H1 (cell line): ENCODE results near the gene NELL1. TPM values are rescaled to one million over a fixed set of nuclear protein-coding genes. Genes with fewer than 3 reads are reported as not detected.

ENCODE experiments used
- CTCF ChIA-PET: fragments of 300-600 bp; sonication (Branson Sonifier 250); formaldehyde crosslinking; loops from one replicate; lab custom pipeline; 2021; ENCODE audit not compliant: partially characterized antibody; lab: Charles Lee
- POLR2A ChIA-PET: fragments of 300-600 bp; sonication (Branson Sonifier 250); formaldehyde crosslinking; loops from one replicate; lab custom pipeline; 2021; ENCODE audit warnings: inconsistent platforms; ENCODE audit not compliant: partially characterized antibody; lab: Charles Lee
- DNase-seq, 2 experiments: peaks; one replicate each; pipeline versions ENCODE4 v3.0.0 to v3.0.0-alpha.2; 2010 to 2022; ENCODE audit warnings: low spot score in 2 of 2, low read depth in 1 of 2, mixed read lengths in 1 of 2
- FAIRE-seq: peaks from 2 replicates; lab custom pipeline; 2011; peaks lifted over from hg19 to GRCh38; lab: Jason Lieb, UNC
- H2AFZ ChIP-seq: 2 replicates; pipeline ENCODE4 v1.8.1; 2012; ENCODE audit warnings: low read length, inconsistent platforms
- H2AK5ac ChIP-seq: 2 replicates; pipeline ENCODE4 v1.6.1; 2013; ENCODE audit warnings: low read depth, low read length
- H2BK120ac ChIP-seq: replicated peaks from 2 replicates; pipeline ENCODE3; 2013; ENCODE audit warnings: low read depth, low read length, inconsistent platforms
- H2BK12ac ChIP-seq: 2 replicates; pipeline ENCODE4 v1.6.1; 2013; ENCODE audit warnings: low read depth, low read length
- H2BK15ac ChIP-seq: 2 replicates; pipeline ENCODE4 v1.6.1; 2013; ENCODE audit warnings: low read length
- H2BK20ac ChIP-seq: 2 replicates; pipeline ENCODE4 v1.6.1; 2013; ENCODE audit warnings: low read length
- H2BK5ac ChIP-seq: 2 replicates; pipeline ENCODE4 v1.6.1; 2013; ENCODE audit warnings: low read depth, low read length
- H3K14ac ChIP-seq: 2 replicates; pipeline ENCODE4 v1.6.1; 2013; ENCODE audit warnings: inconsistent platforms; ENCODE audit not compliant: insufficient read length
- H3K18ac ChIP-seq: 2 replicates; pipeline ENCODE4 v1.6.1; 2013; ENCODE audit warnings: low read length; ENCODE audit errors: extremely low read depth
- H3K23ac ChIP-seq: 2 replicates; pipeline ENCODE4 v1.6.1; 2013; ENCODE audit warnings: inconsistent platforms; ENCODE audit not compliant: insufficient read length
- H3K23me2 ChIP-seq: 2 replicates; pipeline ENCODE4 v1.6.1; 2013; ENCODE audit warnings: low read depth, low read length
- H3K27ac ChIP-seq: 2 replicates; pipeline ENCODE4 v1.6.1; 2011; ENCODE audit warnings: low read depth, low read length, inconsistent platforms
- H3K27me3 ChIP-seq, 4 experiments: replicated peaks in 1 of 4; 1 replicate in 1 of 4; 2 replicates in 3 of 4; pipeline versions ENCODE4 v1.6.1 to v1.8.1; 2011 to 2013; ENCODE audit warnings: low read length in 3 of 4, mild to moderate bottlenecking in 3 of 4, inconsistent platforms in 2 of 4, mixed read lengths in 2 of 4, moderate library complexity in 1 of 4; ENCODE audit not compliant: control insufficient read depth in 3 of 4, insufficient read depth in 3 of 4; ENCODE audit errors: extremely low read depth in 1 of 4
- H3K36me3 ChIP-seq, 4 experiments: 2 replicates each; pipeline versions ENCODE4 v1.6.1 to v1.8.1; 2011 to 2013; ENCODE audit warnings: mild to moderate bottlenecking in 4 of 4, low read length in 3 of 4, moderate library complexity in 2 of 4, control low read depth in 1 of 4, inconsistent platforms in 1 of 4; ENCODE audit not compliant: insufficient read depth in 4 of 4, control insufficient read depth in 2 of 4
- H3K4ac ChIP-seq: replicated peaks from 2 replicates; pipeline ENCODE3; 2013; ENCODE audit warnings: low read length, low read depth, mixed read lengths, inconsistent platforms; ENCODE audit not compliant: insufficient read length
- H3K4me1 ChIP-seq, 4 experiments: replicated peaks in 1 of 4; 1 replicate in 1 of 4; 2 replicates in 3 of 4; pipeline versions ENCODE4 v1.6.1 to v1.8.1; 2011 to 2013; ENCODE audit warnings: low read length in 3 of 4, inconsistent platforms in 2 of 4, mixed read lengths in 1 of 4; ENCODE audit not compliant: insufficient read depth in 4 of 4, control insufficient read depth in 3 of 4
- H3K4me2 ChIP-seq, 2 experiments: 2 replicates each; pipeline versions ENCODE4 v1.6.1 to v1.8.1; 2011 to 2013; ENCODE audit warnings: low read depth in 2 of 2, low read length in 2 of 2, control low read depth in 1 of 2, inconsistent platforms in 1 of 2, mild to moderate bottlenecking in 1 of 2; ENCODE audit not compliant: insufficient read depth in 1 of 2
- H3K4me3 ChIP-seq, 4 experiments: fragments of 200-600, 300-600 bp in 1 of 4; sonication (generic), shearing (Covaris generic), sonication (Bioruptor Twin) in 1 of 4; 2 replicates each; pipeline versions ENCODE4 v1.5.1 to v1.8.1; 2011 to 2016; ENCODE audit warnings: low read length in 4 of 4, low read depth in 3 of 4, control low read depth in 2 of 4, inconsistent platforms in 2 of 4, mild to moderate bottlenecking in 2 of 4, mixed read lengths in 1 of 4, moderate library complexity in 1 of 4; ENCODE audit not compliant: insufficient read depth in 2 of 4; ENCODE audit errors: extremely low read depth in 1 of 4
- H3K56ac ChIP-seq: replicated peaks from 2 replicates; pipeline ENCODE3; 2013; ENCODE audit warnings: low read depth, mild to moderate bottlenecking, mixed read lengths, low read length, inconsistent platforms; ENCODE audit not compliant: insufficient read length
- H3K79me1 ChIP-seq: 2 replicates; pipeline ENCODE4 v1.6.1; 2013; ENCODE audit warnings: low read depth, low read length, control low read depth
- H3K79me2 ChIP-seq, 2 experiments: 2 replicates each; pipeline versions ENCODE4 v1.6.1 to v1.8.1; 2012 to 2013; ENCODE audit warnings: low read length in 2 of 2, mild to moderate bottlenecking in 2 of 2, inconsistent platforms in 1 of 2; ENCODE audit not compliant: insufficient read depth in 2 of 2, control insufficient read depth in 1 of 2
- H3K9ac ChIP-seq, 4 experiments: replicated peaks in 1 of 4; 1 replicate in 1 of 4; 2 replicates in 3 of 4; pipeline versions ENCODE4 v1.6.1 to v1.8.1; 2011 to 2013; ENCODE audit warnings: low read depth in 3 of 4, low read length in 3 of 4, control low read depth in 2 of 4, mild to moderate bottlenecking in 2 of 4, moderate library complexity in 2 of 4, inconsistent platforms in 1 of 4; ENCODE audit errors: extremely low read depth in 1 of 4
- H3K9me3 ChIP-seq, 2 experiments: 2 replicates each; pipeline versions ENCODE4 v1.6.1 to v1.8.1; 2012 to 2013; ENCODE audit warnings: mild to moderate bottlenecking in 2 of 2, moderate library complexity in 2 of 2, control low read depth in 1 of 2, inconsistent platforms in 1 of 2, low read depth in 1 of 2, low read length in 1 of 2, mixed read lengths in 1 of 2; ENCODE audit not compliant: insufficient read depth in 2 of 2
- H4K20me1 ChIP-seq, 2 experiments: replicated peaks in 1 of 2; 2 replicates each; pipeline versions ENCODE3 to v1.8.1; 2011 to 2013; ENCODE audit warnings: inconsistent platforms in 2 of 2, low read length in 2 of 2, mild to moderate bottlenecking in 1 of 2; ENCODE audit not compliant: insufficient read depth in 2 of 2, control insufficient read depth in 1 of 2
- H4K5ac ChIP-seq: 2 replicates; pipeline ENCODE4 v1.6.1; 2013; ENCODE audit warnings: low read length, low read depth, mixed read lengths, inconsistent platforms; ENCODE audit not compliant: insufficient read length
- H4K8ac ChIP-seq: 2 replicates; pipeline ENCODE4 v1.8.0; 2013; ENCODE audit warnings: mild to moderate bottlenecking, moderate library complexity, low read length, inconsistent platforms; ENCODE audit not compliant: insufficient read depth; ENCODE audit errors: extremely low read depth
- H4K91ac ChIP-seq: replicated peaks from 2 replicates; pipeline ENCODE3; 2013; ENCODE audit warnings: low read length, mixed read lengths, inconsistent platforms; ENCODE audit not compliant: insufficient read length
- CTBP2 ChIP-seq: IDR thresholded peaks from 2 replicates; pipeline ENCODE4 v1.7.0; 2011; ENCODE audit warnings: borderline replicate concordance, mild to moderate bottlenecking, moderate library complexity, mixed read lengths, low read length; ENCODE audit not compliant: insufficient read depth, insufficient read length
- EZH2 ChIP-seq: fragments of 200-600 bp; sonication (generic); IDR thresholded peaks from 2 replicates; pipeline ENCODE4 v1.7.1; 2012; ENCODE audit warnings: low read depth, mild to moderate bottlenecking, moderate library complexity, low read length, inconsistent platforms; ENCODE audit not compliant: severe bottlenecking
- JUN ChIP-seq: IDR thresholded peaks from 2 replicates; pipeline ENCODE4 v1.6.1; 2011; ENCODE audit warnings: low read depth, mild to moderate bottlenecking, improper control_type of control experiment, low read length
- POLR2A ChIP-seq, 2 experiments: IDR thresholded peaks; 1 replicate in 1 of 2; 2 replicates in 1 of 2; pipeline ENCODE4 v1.6.1; 2011; ENCODE audit warnings: low read depth in 2 of 2, low read length in 2 of 2, mild to moderate bottlenecking in 2 of 2; ENCODE audit errors: control extremely low read depth in 1 of 2
- RFX5 ChIP-seq: IDR thresholded peaks from 2 replicates; pipeline ENCODE4 v1.6.1; 2011; ENCODE audit warnings: low read depth, low read length, improper control_type of control experiment, borderline replicate concordance
- SP2 ChIP-seq: IDR thresholded peaks from 2 replicates; pipeline ENCODE4 v1.6.1; 2012; ENCODE audit warnings: mild to moderate bottlenecking, low read length, inconsistent platforms
- TEAD4 ChIP-seq: IDR thresholded peaks from 2 replicates; pipeline ENCODE4 v1.6.1; 2012; ENCODE audit warnings: low read depth, low read length, inconsistent platforms, mixed read lengths
- WGBS, 2 experiments: shearing (Covaris generic) in 1 of 2; methylation state at CpG; one replicate each; pipeline versions ENCODE4 v1.1.6 to v1.1.7; 2013 to 2015; ENCODE audit warnings: low lambda C conversion rate in 2 of 2, mixed read lengths in 2 of 2, inconsistent platforms in 1 of 2, low coverage in 1 of 2, missing lambda C conversion rate in 1 of 2; ENCODE audit not compliant: insufficient replicate concordance in 2 of 2, insufficient coverage in 1 of 2, insufficient read length in 1 of 2; ENCODE audit errors: extremely low coverage in 1 of 2, missing lambda C conversion rate in 1 of 2; 5-methylcytosine and 5-hydroxymethylcytosine counted together
- polyA plus RNA-seq, 7 experiments: library from polyadenylated mRNA; depleted of rRNA in 3 of 7; stranded (reverse) in 5 of 7; unstranded in 2 of 7; fragments of >200 nt in 5 of 7; fragments of 200-250 nt in 2 of 7; gene quantifications; 1 replicate in 5 of 7; 2 replicates in 1 of 7; 4 replicates in 1 of 7; pipeline versions ENCODE4 v1.2.1 to v1.2.3, GENCODE V29; 2011 to 2013; ENCODE audit warnings: missing spikeins in 2 of 7, mixed read lengths in 2 of 7
- total RNA-seq: library from RNA; stranded (reverse); fragmentation: NEBNext Ultra II Directional; extraction: Animal tissue kit (Norgen Biotek cat#: 25700); gene quantifications from 2 replicates; pipeline ENCODE4 v1.2.1, GENCODE V29; 2021
- TF ChIP-seq, protein P1 (sequence below): IDR thresholded peaks from 2 replicates; pipeline ENCODE4 v1.6.1; 2011; ENCODE audit warnings: low read length, improper control_type of control experiment
- TF ChIP-seq, protein P2 (sequence below): IDR thresholded peaks from 2 replicates; pipeline ENCODE4 v1.6.1; 2012; ENCODE audit warnings: inconsistent platforms

NELL1 gene
- total and polyA plus RNA-seq, 2 of the 8 experiments (the other 6 are each of a cell fraction or from before 2014, with no cell fraction given), result 0.21 TPM; not detected in 1

DNA sequence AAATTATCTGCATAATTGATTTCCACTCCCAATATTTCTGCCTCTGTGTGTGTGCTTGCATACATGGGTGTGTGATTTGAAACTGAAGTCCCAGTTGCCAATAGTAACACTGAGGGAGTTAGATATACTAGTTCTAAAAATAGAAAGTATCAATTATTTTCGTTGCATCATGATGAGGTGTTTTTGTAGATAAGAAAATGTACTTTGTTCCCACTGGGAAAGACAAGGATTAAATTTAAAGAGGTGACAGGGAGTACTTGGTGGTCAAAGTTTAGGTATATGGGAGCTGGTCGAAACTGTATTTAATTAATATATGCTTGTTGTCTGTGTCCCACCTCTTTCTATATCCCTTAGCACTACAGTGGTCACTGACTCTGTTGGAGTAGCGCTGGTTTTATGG lies 444.5 kb downstream of the NELL1 start:
- H4K91ac ChIP-seq, result no peak overlapping the region
- no peak overlapping the region for H4K5ac ChIP-seq
- H3K56ac ChIP-seq, result no peak overlapping the region
- no peak overlapping the region for H2BK120ac ChIP-seq
- H3K4ac ChIP-seq, result no peak overlapping the region
- no peaks in the 10 kb centered on the region for H3K23me2 ChIP-seq
- H2BK15ac ChIP-seq, result no peak overlapping the region
- H2AFZ ChIP-seq, result no peak overlapping the region
- 88% methylated on average over 3 of the region's 3 CpGs; no CpG with 5 or more reads in 1 of the 2 experiments for WGBS, 2 experiments
- H3K9me3 ChIP-seq, result no peaks in the 10 kb centered on the region
- H3K27ac ChIP-seq, result no peak overlapping the region
- peaks cover 0 to 2% (median 0%) of the 10 kb centered on the region in 4 experiments; a peak in 1 of 7 replicates for H3K27me3 ChIP-seq
- no peak overlapping the region for H2BK20ac ChIP-seq
- no peaks in the 10 kb centered on the region for H4K20me1 ChIP-seq
- H3K79me2 ChIP-seq, result no peaks in the 10 kb centered on the region
- H4K8ac ChIP-seq, result no peak overlapping the region
- POLR2A ChIA-PET, result no interaction called here
- H2BK5ac ChIP-seq, result no peak overlapping the region
- DNase-seq, result no peak
- CTCF ChIA-PET, result interaction anchor here (1.2 to 1.6 kb wide), 2 partner anchors 15 to 210 kb away, joined by 4 to 5 read pairs; no protein-coding TSS in a partner anchor
- no peak overlapping the region for H3K14ac ChIP-seq
- H3K4me1 ChIP-seq, result no peaks in the 10 kb centered on the region
- no peak overlapping the region for H2BK12ac ChIP-seq
- no peaks in the 10 kb centered on the region for H3K79me1 ChIP-seq
- no peak overlapping the region for H2AK5ac ChIP-seq
- H3K4me3 ChIP-seq, result no peak overlapping the region
- no peak overlapping the region for H3K4me2 ChIP-seq
- H3K9ac ChIP-seq, result no peak overlapping the region
- no peaks in the 10 kb centered on the region for H3K36me3 ChIP-seq
- TF ChIP-seq EZH2 (no peak), JUN (no peak), RFX5 (no peak), SP2 (no peak), POLR2A (IDR thresholded peaks at IDR 0.05; ENCODE audit: control extremely low read depth in 1 of 2, low read depth in 2 of 2, low read length in 2 of 2) (no peak), CTBP2 (no peak), TEAD4 (no peak)
- TF ChIP-seq, protein P1, sequence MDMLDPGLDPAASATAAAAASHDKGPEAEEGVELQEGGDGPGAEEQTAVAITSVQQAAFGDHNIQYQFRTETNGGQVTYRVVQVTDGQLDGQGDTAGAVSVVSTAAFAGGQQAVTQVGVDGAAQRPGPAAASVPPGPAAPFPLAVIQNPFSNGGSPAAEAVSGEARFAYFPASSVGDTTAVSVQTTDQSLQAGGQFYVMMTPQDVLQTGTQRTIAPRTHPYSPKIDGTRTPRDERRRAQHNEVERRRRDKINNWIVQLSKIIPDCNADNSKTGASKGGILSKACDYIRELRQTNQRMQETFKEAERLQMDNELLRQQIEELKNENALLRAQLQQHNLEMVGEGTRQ, result no peak
- TF ChIP-seq, protein P2, sequence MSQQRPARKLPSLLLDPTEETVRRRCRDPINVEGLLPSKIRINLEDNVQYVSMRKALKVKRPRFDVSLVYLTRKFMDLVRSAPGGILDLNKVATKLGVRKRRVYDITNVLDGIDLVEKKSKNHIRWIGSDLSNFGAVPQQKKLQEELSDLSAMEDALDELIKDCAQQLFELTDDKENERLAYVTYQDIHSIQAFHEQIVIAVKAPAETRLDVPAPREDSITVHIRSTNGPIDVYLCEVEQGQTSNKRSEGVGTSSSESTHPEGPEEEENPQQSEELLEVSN, result no peak
- H3K18ac ChIP-seq, result no peak overlapping the region
- no peak for FAIRE-seq
- H3K23ac ChIP-seq, result no peak overlapping the region
